BJ (cell line): Measurements from ENCODE around the gene OGFOD3. TPM values are rescaled to one million over a fixed set of nuclear protein-coding genes. Genes with fewer than 3 reads are reported as not detected.
"Not testable (repeated sequence)": the region's sequence is repeated elsewhere in the genome, so short reads cannot be mapped to it uniquely, and the experiment has no call there.

ENCODE experiments used
- CTCF ChIA-PET: fragments of 350-600 bp; formaldehyde crosslinking; extraction: SDS; loops from one replicate; lab custom pipeline; 2021; ENCODE audit warnings: antibody characterized with exemption, inconsistent platforms; lab: Yijun Ruan, JAX
- POLR2A ChIA-PET: fragments of 300-600 bp; sonication (Branson Sonifier 250); formaldehyde crosslinking; extraction: SDS; loops from one replicate; lab custom pipeline; 2021; ENCODE audit warnings: antibody characterized with exemption; lab: Charles Lee
- DNase-seq: peaks from one replicate; pipeline ENCODE4 v3.0.0-alpha.2; 2011; ENCODE audit warnings: low read depth
- H3K27me3 ChIP-seq: 2 replicates; pipeline ENCODE4 v1.6.0; 2011; ENCODE audit warnings: low read length; ENCODE audit not compliant: control insufficient read depth, insufficient read depth
- H3K36me3 ChIP-seq: 2 replicates; pipeline ENCODE4 v1.5.1; 2011; ENCODE audit warnings: low read length; ENCODE audit not compliant: control insufficient read depth, insufficient read depth
- H3K4me3 ChIP-seq: 2 replicates; pipeline ENCODE4 v1.5.1; 2011; ENCODE audit warnings: low read depth, mild to moderate bottlenecking, control low read depth, low read length
- polyA plus RNA-seq: library from polyadenylated mRNA; depleted of rRNA; stranded (reverse); fragments of >200 nt; gene quantifications from 2 replicates; pipeline ENCODE4 v1.2.3, GENCODE V29; 2011
- TF ChIP-seq, protein P1 (sequence below): IDR thresholded peaks from 2 replicates; pipeline ENCODE4 v1.5.1; 2011; ENCODE audit warnings: low read depth, mild to moderate bottlenecking, control low read depth, inconsistent platforms, low read length, moderate library complexity; ENCODE audit not compliant: insufficient read depth

Gene OGFOD3
- polyA plus RNA-seq, 1 experiment = 37.9 TPM

DNA sequence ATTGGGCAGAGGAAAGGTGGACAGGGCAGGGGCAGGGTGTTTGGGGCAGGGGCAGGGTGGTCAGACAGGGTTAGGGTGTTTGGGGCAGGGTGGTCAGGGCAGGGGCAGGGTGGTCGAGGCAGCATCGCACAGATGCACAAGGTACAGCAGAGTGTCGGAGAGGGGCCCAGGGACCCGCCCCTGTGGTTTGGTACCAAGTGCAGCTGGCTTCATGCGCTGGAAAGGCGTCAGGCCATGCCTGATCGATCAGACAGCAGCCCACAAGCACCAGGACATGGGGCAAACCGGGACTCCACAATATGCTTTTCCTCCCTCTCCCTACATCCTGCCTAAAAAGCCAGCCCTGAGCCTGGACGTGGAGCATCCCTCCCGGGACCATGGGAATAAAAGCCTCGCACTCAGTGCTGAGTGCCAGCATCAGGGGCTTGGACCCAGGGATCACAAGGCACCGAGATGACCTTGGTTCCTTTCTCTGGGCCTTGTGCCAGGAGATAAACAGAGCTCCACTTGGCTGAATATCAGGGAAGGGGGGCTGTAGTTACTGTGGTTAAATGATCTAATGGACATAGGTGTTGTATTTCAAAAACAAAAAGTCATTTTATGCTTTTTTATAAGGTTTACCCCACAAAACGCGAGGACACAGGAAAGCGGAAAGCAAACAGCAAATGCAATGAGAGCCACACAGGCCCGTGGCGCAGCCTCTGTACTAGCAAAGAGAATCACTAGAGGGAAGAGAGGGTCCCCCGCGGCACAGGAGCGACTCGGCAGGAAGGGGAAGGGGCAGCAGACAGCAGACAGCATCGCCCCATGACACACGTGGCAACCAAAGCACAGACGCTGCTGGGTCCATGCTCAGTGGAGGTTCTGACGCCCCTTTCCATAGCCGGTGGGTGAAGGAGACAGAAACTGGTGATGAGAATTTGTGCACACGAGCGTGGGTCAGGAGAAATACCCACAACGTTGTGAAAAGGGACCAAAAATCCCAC, 5.6 kb downstream of the OGFOD3 start:
- CTCF ChIA-PET = interaction anchor here (0.8 to 4.1 kb wide), 8 partner anchors 7 to 152 kb away, joined by 3 to 36 read pairs (median 3); no protein-coding TSS in a partner anchor
- Histone ChIP-seq H3K27me3 (no peaks in the 10 kb centered on the region), H3K36me3 (peaks cover 3% of the 10 kb centered on the region; the same call in 1 of the 2 replicates), H3K4me3 (no peak overlapping the region)
- POLR2A ChIA-PET = no interaction called here
- TF ChIP-seq, protein P1, sequence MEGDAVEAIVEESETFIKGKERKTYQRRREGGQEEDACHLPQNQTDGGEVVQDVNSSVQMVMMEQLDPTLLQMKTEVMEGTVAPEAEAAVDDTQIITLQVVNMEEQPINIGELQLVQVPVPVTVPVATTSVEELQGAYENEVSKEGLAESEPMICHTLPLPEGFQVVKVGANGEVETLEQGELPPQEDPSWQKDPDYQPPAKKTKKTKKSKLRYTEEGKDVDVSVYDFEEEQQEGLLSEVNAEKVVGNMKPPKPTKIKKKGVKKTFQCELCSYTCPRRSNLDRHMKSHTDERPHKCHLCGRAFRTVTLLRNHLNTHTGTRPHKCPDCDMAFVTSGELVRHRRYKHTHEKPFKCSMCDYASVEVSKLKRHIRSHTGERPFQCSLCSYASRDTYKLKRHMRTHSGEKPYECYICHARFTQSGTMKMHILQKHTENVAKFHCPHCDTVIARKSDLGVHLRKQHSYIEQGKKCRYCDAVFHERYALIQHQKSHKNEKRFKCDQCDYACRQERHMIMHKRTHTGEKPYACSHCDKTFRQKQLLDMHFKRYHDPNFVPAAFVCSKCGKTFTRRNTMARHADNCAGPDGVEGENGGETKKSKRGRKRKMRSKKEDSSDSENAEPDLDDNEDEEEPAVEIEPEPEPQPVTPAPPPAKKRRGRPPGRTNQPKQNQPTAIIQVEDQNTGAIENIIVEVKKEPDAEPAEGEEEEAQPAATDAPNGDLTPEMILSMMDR = no peak
- DNase-seq = no peak

GRCh38 chr17:82412081-82412480, 6.3 kb downstream of the OGFOD3 start:
- CTCF ChIA-PET = interaction anchor here (0.8 to 4.1 kb wide), 3 partner anchors 42 to 151 kb away, joined by 3 to 36 read pairs (median 3); no protein-coding TSS in a partner anchor
- H3K27me3 ChIP-seq, H3K36me3 ChIP-seq, H3K4me3 ChIP-seq, DNase-seq, POLR2A ChIA-PET: not testable (repeated sequence)

DNA sequence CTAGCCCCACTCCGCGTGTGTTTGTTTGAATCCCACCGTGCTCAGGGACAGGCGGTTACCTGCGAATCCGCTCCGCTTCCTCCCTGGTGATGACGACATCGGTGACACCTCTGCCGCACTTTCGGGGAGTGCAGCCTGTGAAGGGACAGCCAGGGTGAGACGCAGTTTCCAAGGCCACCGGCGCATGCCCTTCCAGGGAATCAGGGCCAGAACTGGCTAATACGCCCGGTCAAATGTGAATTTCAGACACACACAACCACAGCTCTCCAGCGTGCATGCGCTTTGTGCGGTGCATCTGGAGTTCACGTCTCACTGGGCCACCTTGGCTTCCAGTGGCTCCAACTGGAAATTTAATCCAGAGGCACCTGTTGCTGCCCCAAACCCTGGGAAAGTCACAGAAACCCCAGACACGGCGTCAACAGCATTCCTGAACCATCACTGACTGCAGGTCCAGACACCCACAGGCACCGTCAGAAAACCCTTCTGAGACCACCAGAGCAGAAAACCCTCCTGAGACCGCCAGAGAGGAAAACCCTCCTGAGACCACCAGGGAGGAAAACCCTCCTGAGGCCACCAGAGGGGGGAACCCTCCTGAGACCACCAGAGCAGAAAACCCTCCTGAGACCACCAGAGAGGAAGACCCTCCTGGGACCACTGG, 6.9 kb downstream of the OGFOD3 start:
- CTCF ChIA-PET = interaction anchor here (0.8 to 4.1 kb wide), 5 partner anchors 42 to 151 kb away, joined by 3 to 36 read pairs (median 4); no protein-coding TSS in a partner anchor
- DNase-seq = no peak
- peaks cover 3% of the 10 kb centered on the region; the same call in 1 of the 2 replicates for H3K36me3 ChIP-seq
- TF ChIP-seq, protein P1 = no peak
- H3K27me3 ChIP-seq = no peaks in the 10 kb centered on the region
- no peak overlapping the region for H3K4me3 ChIP-seq
- POLR2A ChIA-PET = no interaction called here

DNA sequence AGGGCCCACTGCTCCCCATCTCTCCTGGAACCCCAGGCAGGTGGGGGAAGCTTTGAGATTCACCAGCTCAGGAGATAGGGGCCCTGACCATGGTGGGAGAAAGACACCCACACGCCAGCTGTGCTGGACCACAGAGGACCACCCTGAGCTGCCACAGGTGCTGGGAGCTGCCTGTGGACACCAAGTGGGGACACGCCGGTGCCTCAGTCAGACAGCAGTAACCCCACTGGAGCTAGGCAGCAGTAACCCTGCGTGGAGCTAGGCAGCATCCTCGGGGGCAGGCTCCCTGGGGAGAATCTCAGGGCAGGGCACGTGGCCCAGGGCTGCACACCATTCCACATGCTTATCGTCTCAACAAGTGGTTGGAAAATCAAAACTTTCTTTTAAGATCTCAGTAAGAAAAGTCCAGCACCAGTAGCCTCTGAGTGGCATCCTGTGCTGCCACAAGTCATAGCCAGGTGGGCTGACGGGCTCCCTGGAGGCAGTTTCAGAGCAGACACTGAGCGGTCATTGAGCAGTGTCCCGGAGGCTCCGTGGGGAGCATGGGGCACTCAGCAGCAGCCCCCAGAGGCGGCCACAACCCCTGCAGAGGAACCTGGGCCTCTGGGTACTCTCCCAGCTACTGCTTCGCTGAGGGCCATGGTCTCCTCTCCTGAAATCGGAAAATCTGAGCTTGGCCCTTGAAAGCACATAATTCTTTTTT, 8.2 kb downstream of the OGFOD3 start:
- no peak for DNase-seq
- ChIA-PET CTCF (interaction anchor here (1.0 to 2.5 kb wide), 3 partner anchors 54 to 60 kb away, joined by 3 to 15 read pairs (median 4); no protein-coding TSS in a partner anchor), POLR2A (no interaction called here)
- no peaks in the 10 kb centered on the region for H3K27me3 ChIP-seq
- H3K4me3 ChIP-seq = no peak overlapping the region
- TF ChIP-seq, protein P1 = no peak
- peaks cover 3% of the 10 kb centered on the region; the same call in 1 of the 2 replicates for H3K36me3 ChIP-seq

DNA sequence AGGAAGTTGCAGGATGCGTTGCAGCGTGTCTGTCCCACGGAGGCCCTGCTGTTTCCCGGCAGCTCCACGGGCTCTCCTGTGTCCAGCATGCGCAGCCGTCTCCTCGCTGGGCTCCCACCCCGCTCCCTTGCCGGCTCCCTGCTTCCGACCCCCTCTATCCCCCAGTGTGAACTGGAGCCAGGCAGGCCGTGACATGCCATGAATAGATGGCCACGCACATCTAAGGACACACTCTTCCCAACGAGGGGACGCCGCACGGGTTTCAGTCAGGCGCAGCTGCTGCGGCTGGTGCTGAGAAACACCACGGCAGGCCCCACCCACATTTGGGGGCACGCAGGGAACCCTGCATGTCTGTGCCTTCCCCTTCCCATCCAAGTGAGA, 9.5 kb downstream of the OGFOD3 start:
- TF ChIP-seq, protein P1 = no peak
- DNase-seq = no peak
- CTCF ChIA-PET = interaction anchor here (0.8 to 2.5 kb wide), 2 partner anchors 57 to 378 kb away, joined by 3 to 15 read pairs; no protein-coding TSS in a partner anchor

More for the DNA sequence above, 9.5 kb downstream of the OGFOD3 start:
- Histone ChIP-seq H3K36me3 (peaks cover 3% of the 10 kb centered on the region; the same call in 1 of the 2 replicates), H3K4me3 (no peak overlapping the region), H3K27me3 (no peaks in the 10 kb centered on the region)
- POLR2A ChIA-PET = no interaction called here
